Measurements from ENCODE around the gene CSNK1A1L.
A peak's percentile ranks its signal among the peaks of the same experiment; 100 is the strongest.

Gene CSNK1A1L

GRCh38 chr13:37123337-37123736 lies 17.9 kb upstream of the CSNK1A1L start:
- Histone ChIP-seq H3K4me1 (peaks cover 0 to 16% (median 5%) of the 10 kb centered on the region in 4 donors), H3K27me3 (no peaks in the 10 kb centered on the region), H3K9me3 (no peaks in the 10 kb centered on the region), H3K27ac (no peak overlapping the region), H3K4me3 (no peak overlapping the region), H3K36me3 (no peaks in the 10 kb centered on the region)
- intact Hi-C loops (cut with DNase I; ENCODE audit: low total_unique reads), result loop anchor here (10.0 kb wide), 1 partner anchor 1479 kb away; no protein-coding TSS in a partner anchor
- no peak for TF ChIP-seq CTCF (IDR thresholded peaks at IDR 0.05)
- no peak for DNase-seq

DNA sequence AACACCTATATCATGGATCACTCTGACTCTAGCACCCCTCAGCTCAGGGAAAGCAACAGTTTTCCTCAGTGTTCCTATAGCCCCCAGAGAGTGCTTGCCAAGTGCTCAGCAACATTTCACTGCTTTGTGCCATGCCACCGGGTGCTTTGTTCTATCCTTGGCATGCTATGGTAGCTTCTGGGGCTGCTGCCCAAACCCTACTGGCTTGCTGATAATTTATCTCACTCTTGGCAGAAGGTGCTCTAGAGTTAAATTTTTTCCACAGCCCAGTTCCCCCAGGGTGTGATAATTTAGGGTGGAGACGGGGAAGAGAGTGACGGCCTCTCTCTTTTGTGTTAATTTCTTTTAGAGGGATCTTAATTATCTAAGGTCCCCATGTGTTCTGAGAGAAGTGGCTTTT lies 12.6 kb upstream of the CSNK1A1L start:
- no peaks in the 10 kb centered on the region for H3K4me1 ChIP-seq
- no peaks in the 10 kb centered on the region for H3K36me3 ChIP-seq
- no peaks in the 10 kb centered on the region for H3K9me3 ChIP-seq
- no peaks in the 10 kb centered on the region for H3K27me3 ChIP-seq
- no peak for DNase-seq
- intact Hi-C loops (cut with DNase I; ENCODE audit: low total_unique reads), result no loop called here
- no peak overlapping the region for H3K27ac ChIP-seq
- no peak overlapping the region for H3K4me3 ChIP-seq
- no peak for TF ChIP-seq CTCF (IDR thresholded peaks at IDR 0.05)

GRCh38 chr13:37114250-37114649 lies 8.8 kb upstream of the CSNK1A1L start:
- TF ChIP-seq CTCF (IDR thresholded peaks at IDR 0.05), result no peak
- intact Hi-C loops (cut with DNase I; ENCODE audit: low total_unique reads), result no loop called here
- Histone ChIP-seq H3K9me3 (no peaks in the 10 kb centered on the region), H3K36me3 (no peaks in the 10 kb centered on the region), H3K4me1 (peaks cover 0 to 6% (median 3%) of the 10 kb centered on the region in 4 donors), H3K4me3 (no peak overlapping the region), H3K27ac (no peak overlapping the region), H3K27me3 (no peaks in the 10 kb centered on the region)
- no peak for DNase-seq

DNA sequence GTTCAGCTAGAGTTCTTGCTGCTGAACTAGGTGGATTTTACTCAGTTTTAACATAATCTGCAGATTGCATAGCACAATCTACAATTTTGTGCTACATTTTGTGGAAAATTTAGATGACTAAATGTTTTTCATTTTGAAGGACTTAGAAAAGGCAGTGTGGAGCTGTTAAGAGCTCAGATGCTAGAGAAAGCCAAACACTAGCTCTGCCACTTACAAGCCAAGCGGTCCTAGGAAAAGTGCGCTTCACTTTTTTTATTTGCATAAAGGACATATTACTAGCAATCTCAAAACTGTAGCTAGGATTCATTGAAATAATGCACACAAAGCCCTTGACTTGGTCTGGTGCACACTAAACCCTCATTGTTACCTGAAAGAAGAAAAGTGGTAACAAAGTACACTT lies 8.1 kb upstream of the CSNK1A1L start:
- Histone ChIP-seq H3K27me3 (no peaks in the 10 kb centered on the region), H3K4me1 (peaks cover 0 to 13% (median 3%) of the 10 kb centered on the region in 4 donors), H3K4me3 (no peak overlapping the region), H3K9me3 (no peaks in the 10 kb centered on the region), H3K36me3 (no peaks in the 10 kb centered on the region), H3K27ac (no peak overlapping the region)
- intact Hi-C loops (cut with DNase I; ENCODE audit: low total_unique reads), result no loop called here
- no peak for DNase-seq
- no peak for TF ChIP-seq CTCF (IDR thresholded peaks at IDR 0.05)

GRCh38 chr13:37109051-37109678 lies 3.7 kb upstream of the CSNK1A1L start:
- TF ChIP-seq CTCF (IDR thresholded peaks at IDR 0.05), result peak; percentile 64 to 68
- H3K27me3 ChIP-seq, result no peaks in the 10 kb centered on the region
- intact Hi-C loops (cut with DNase I; ENCODE audit: low total_unique reads), result no loop called here
- H3K4me1 ChIP-seq, result peaks cover 0 to 14% (median 5%) of the 10 kb centered on the region in 4 donors
- DNase-seq, result no peak
- no peaks in the 10 kb centered on the region for H3K36me3 ChIP-seq
- H3K9me3 ChIP-seq, result no peaks in the 10 kb centered on the region
- no peak overlapping the region for H3K27ac ChIP-seq
- no peak overlapping the region for H3K4me3 ChIP-seq

DNA sequence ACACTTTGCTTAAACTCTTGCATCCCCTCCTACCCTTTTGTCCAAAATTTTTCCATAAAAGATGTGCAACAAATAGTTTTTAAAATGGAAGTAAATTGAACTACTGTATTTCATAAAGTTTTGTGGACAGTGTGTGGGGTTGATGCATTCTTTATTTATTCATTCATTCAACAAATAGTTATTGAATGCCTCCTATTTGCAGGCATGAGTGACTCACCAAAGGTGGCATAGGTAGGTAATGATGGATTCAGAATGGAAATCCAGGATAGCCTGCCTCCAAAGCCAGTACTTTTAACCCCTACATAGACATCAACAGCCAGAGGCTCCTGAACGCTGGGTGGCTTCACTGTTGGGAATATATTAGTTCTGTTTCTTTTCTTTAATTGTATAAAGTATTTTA lies 2.4 kb upstream of the CSNK1A1L start:
- peaks cover 0 to 14% (median 5%) of the 10 kb centered on the region in 4 donors for H3K4me1 ChIP-seq
- H3K27me3 ChIP-seq, result no peaks in the 10 kb centered on the region
- no peaks in the 10 kb centered on the region for H3K36me3 ChIP-seq
- TF ChIP-seq CTCF (IDR thresholded peaks at IDR 0.05), result no peak
- no peak overlapping the region for H3K27ac ChIP-seq
- intact Hi-C loops (cut with DNase I; ENCODE audit: low total_unique reads), result no loop called here
- H3K9me3 ChIP-seq, result no peaks in the 10 kb centered on the region
- no peak for DNase-seq
- no peak overlapping the region for H3K4me3 ChIP-seq
